ENCODE data around the gene NMT2.

NMT2 gene

GRCh38 chr10:15181576-15182156, 13.2 kb upstream of the NMT2 start:
- Histone ChIP-seq H3K27me3 (ENCODE audit: control insufficient read depth in 1 of 2, insufficient read depth in 2 of 2, low read length in 2 of 2) (no peaks in the 10 kb centered on the region), H3K36me3 (ENCODE audit: control insufficient read depth in 2 of 2, insufficient read depth in 2 of 2, low read length in 2 of 2) (no peaks in the 10 kb centered on the region), H3K27ac (ENCODE audit: low read length) (no peak overlapping the region), H3K4me1 (ENCODE audit: control insufficient read depth, insufficient read depth, low read length) (peaks cover 4% of the 10 kb centered on the region), H3K4me3 (ENCODE audit: low read length in 2 of 2) (no peak overlapping the region), H3K9me3 (ENCODE audit: control insufficient read depth in 2 of 2, low read length in 2 of 2) (no peaks in the 10 kb centered on the region), H3K9ac (ENCODE audit: low read length in 2 of 2) (no peak overlapping the region)

- Histone ChIP-seq H3K9ac (ENCODE audit: low read length in 2 of 2) (no peak overlapping the region), H3K27ac (ENCODE audit: low read length) (no peak overlapping the region), H3K36me3 (ENCODE audit: control insufficient read depth in 2 of 2, insufficient read depth in 2 of 2, low read length in 2 of 2) (no peaks in the 10 kb centered on the region), H3K4me1 (ENCODE audit: control insufficient read depth, insufficient read depth, low read length) (peaks cover 4% of the 10 kb centered on the region), H3K4me3 (ENCODE audit: low read length in 2 of 2) (no peak overlapping the region), H3K27me3 (ENCODE audit: control insufficient read depth in 1 of 2, insufficient read depth in 2 of 2, low read length in 2 of 2) (no peaks in the 10 kb centered on the region), H3K9me3 (ENCODE audit: control insufficient read depth in 2 of 2, low read length in 2 of 2) (no peaks in the 10 kb centered on the region)
These were observed 12.2 kb upstream of the NMT2 start for GRCh38 chr10:15180736-15181135.

GRCh38 chr10:15176269-15176668, 7.8 kb upstream of the NMT2 start:
- no peaks in the 10 kb centered on the region for H3K4me1 ChIP-seq (ENCODE audit: control insufficient read depth, insufficient read depth, low read length)
- no peak overlapping the region for H3K4me3 ChIP-seq (ENCODE audit: low read length in 2 of 2)
- H3K9ac ChIP-seq (ENCODE audit: low read length in 2 of 2): no peak overlapping the region
- H3K36me3 ChIP-seq (ENCODE audit: control insufficient read depth in 2 of 2, insufficient read depth in 2 of 2, low read length in 2 of 2): no peaks in the 10 kb centered on the region
- no peaks in the 10 kb centered on the region for H3K27me3 ChIP-seq (ENCODE audit: control insufficient read depth in 1 of 2, insufficient read depth in 2 of 2, low read length in 2 of 2)
- no peak overlapping the region for H3K27ac ChIP-seq (ENCODE audit: low read length)
- no peaks in the 10 kb centered on the region for H3K9me3 ChIP-seq (ENCODE audit: control insufficient read depth in 2 of 2, low read length in 2 of 2)

GRCh38 chr10:15175587-15175986, 7.1 kb upstream of the NMT2 start:
- H3K27ac ChIP-seq (ENCODE audit: low read length): no peak overlapping the region
- no peak overlapping the region for H3K9ac ChIP-seq (ENCODE audit: low read length in 2 of 2)
- H3K36me3 ChIP-seq (ENCODE audit: control insufficient read depth in 2 of 2, insufficient read depth in 2 of 2, low read length in 2 of 2): no peaks in the 10 kb centered on the region
- H3K9me3 ChIP-seq (ENCODE audit: control insufficient read depth in 2 of 2, low read length in 2 of 2): no peaks in the 10 kb centered on the region
- no peak overlapping the region for H3K4me3 ChIP-seq (ENCODE audit: low read length in 2 of 2)
- H3K4me1 ChIP-seq (ENCODE audit: control insufficient read depth, insufficient read depth, low read length): no peaks in the 10 kb centered on the region
- H3K27me3 ChIP-seq (ENCODE audit: control insufficient read depth in 1 of 2, insufficient read depth in 2 of 2, low read length in 2 of 2): no peaks in the 10 kb centered on the region

GRCh38 chr10:15172306-15172840, 3.9 kb upstream of the NMT2 start:
- no peak overlapping the region for H3K27ac ChIP-seq (ENCODE audit: low read length)
- no peaks in the 10 kb centered on the region for H3K27me3 ChIP-seq (ENCODE audit: control insufficient read depth in 1 of 2, insufficient read depth in 2 of 2, low read length in 2 of 2)
- no peak overlapping the region for H3K9ac ChIP-seq (ENCODE audit: low read length in 2 of 2)
- no peaks in the 10 kb centered on the region for H3K9me3 ChIP-seq (ENCODE audit: control insufficient read depth in 2 of 2, low read length in 2 of 2)
- no peak overlapping the region for H3K4me3 ChIP-seq (ENCODE audit: low read length in 2 of 2)
- H3K36me3 ChIP-seq (ENCODE audit: control insufficient read depth in 2 of 2, insufficient read depth in 2 of 2, low read length in 2 of 2): no peaks in the 10 kb centered on the region
- peaks cover 9% of the 10 kb centered on the region for H3K4me1 ChIP-seq (ENCODE audit: control insufficient read depth, insufficient read depth, low read length)

GRCh38 chr10:15169555-15170401, 1.3 kb upstream of the NMT2 start:
- H3K9me3 ChIP-seq (ENCODE audit: control insufficient read depth in 2 of 2, low read length in 2 of 2): no peaks in the 10 kb centered on the region
- peak overlapping the region; percentile 37 for H3K27ac ChIP-seq (ENCODE audit: low read length)
- no peaks in the 10 kb centered on the region for H3K36me3 ChIP-seq (ENCODE audit: control insufficient read depth in 2 of 2, insufficient read depth in 2 of 2, low read length in 2 of 2)
- peak overlapping the region in 1 of 2 donors; percentile 62 for H3K4me3 ChIP-seq (ENCODE audit: low read length in 2 of 2)
- no peak overlapping the region for H3K9ac ChIP-seq (ENCODE audit: low read length in 2 of 2)
- peaks cover 13% of the 10 kb centered on the region for H3K4me1 ChIP-seq (ENCODE audit: control insufficient read depth, insufficient read depth, low read length)
- no peaks in the 10 kb centered on the region for H3K27me3 ChIP-seq (ENCODE audit: control insufficient read depth in 1 of 2, insufficient read depth in 2 of 2, low read length in 2 of 2)

GRCh38 chr10:15168786-15169554, 477 bp upstream of the NMT2 start:
- Histone ChIP-seq H3K27me3 (ENCODE audit: control insufficient read depth in 1 of 2, insufficient read depth in 2 of 2, low read length in 2 of 2) (no peaks in the 10 kb centered on the region), H3K9me3 (ENCODE audit: control insufficient read depth in 2 of 2, low read length in 2 of 2) (no peaks in the 10 kb centered on the region), H3K4me3 (ENCODE audit: low read length in 2 of 2) (peak overlapping the region; percentile 54 to 62), H3K27ac (ENCODE audit: low read length) (peak overlapping the region; percentile 37), H3K36me3 (ENCODE audit: control insufficient read depth in 2 of 2, insufficient read depth in 2 of 2, low read length in 2 of 2) (no peaks in the 10 kb centered on the region), H3K9ac (ENCODE audit: low read length in 2 of 2) (peak overlapping the region in 1 of 2 donors; percentile 51), H3K4me1 (ENCODE audit: control insufficient read depth, insufficient read depth, low read length) (peaks cover 13% of the 10 kb centered on the region)

- H3K4me1 ChIP-seq (ENCODE audit: control insufficient read depth, insufficient read depth, low read length): peaks cover 13% of the 10 kb centered on the region
- peak overlapping the region; percentile 77 to 92 for H3K4me3 ChIP-seq (ENCODE audit: low read length in 2 of 2)
- H3K36me3 ChIP-seq (ENCODE audit: control insufficient read depth in 2 of 2, insufficient read depth in 2 of 2, low read length in 2 of 2): no peaks in the 10 kb centered on the region
- no peaks in the 10 kb centered on the region for H3K9me3 ChIP-seq (ENCODE audit: control insufficient read depth in 2 of 2, low read length in 2 of 2)
- H3K9ac ChIP-seq (ENCODE audit: low read length in 2 of 2): peak overlapping the region; percentile 61 to 72
- H3K27ac ChIP-seq (ENCODE audit: low read length): no peak overlapping the region
- no peaks in the 10 kb centered on the region for H3K27me3 ChIP-seq (ENCODE audit: control insufficient read depth in 1 of 2, insufficient read depth in 2 of 2, low read length in 2 of 2)
These were observed 842 bp downstream of the NMT2 start for GRCh38 chr10:15167411-15168290.

- Histone ChIP-seq H3K4me1 (ENCODE audit: control insufficient read depth, insufficient read depth, low read length) (peaks cover 13% of the 10 kb centered on the region), H3K27ac (ENCODE audit: low read length) (no peak overlapping the region), H3K36me3 (ENCODE audit: control insufficient read depth in 2 of 2, insufficient read depth in 2 of 2, low read length in 2 of 2) (no peaks in the 10 kb centered on the region), H3K9ac (ENCODE audit: low read length in 2 of 2) (no peak overlapping the region), H3K4me3 (ENCODE audit: low read length in 2 of 2) (no peak overlapping the region), H3K27me3 (ENCODE audit: control insufficient read depth in 1 of 2, insufficient read depth in 2 of 2, low read length in 2 of 2) (no peaks in the 10 kb centered on the region), H3K9me3 (ENCODE audit: control insufficient read depth in 2 of 2, low read length in 2 of 2) (no peaks in the 10 kb centered on the region)
These were observed 2.2 kb downstream of the NMT2 start for GRCh38 chr10:15166325-15166724.

- H3K27me3 ChIP-seq (ENCODE audit: control insufficient read depth in 1 of 2, insufficient read depth in 2 of 2, low read length in 2 of 2): no peaks in the 10 kb centered on the region
- H3K27ac ChIP-seq (ENCODE audit: low read length): no peak overlapping the region
- H3K9me3 ChIP-seq (ENCODE audit: control insufficient read depth in 2 of 2, low read length in 2 of 2): no peaks in the 10 kb centered on the region
- H3K4me3 ChIP-seq (ENCODE audit: low read length in 2 of 2): no peak overlapping the region
- no peaks in the 10 kb centered on the region for H3K36me3 ChIP-seq (ENCODE audit: control insufficient read depth in 2 of 2, insufficient read depth in 2 of 2, low read length in 2 of 2)
- H3K4me1 ChIP-seq (ENCODE audit: control insufficient read depth, insufficient read depth, low read length): peaks cover 6% of the 10 kb centered on the region
- no peak overlapping the region for H3K9ac ChIP-seq (ENCODE audit: low read length in 2 of 2)
These were observed 5.2 kb downstream of the NMT2 start for GRCh38 chr10:15163253-15163828.

Measured in stomach smooth muscle (tissue), 2 donors.